Mesenchymal stem cell (in vitro differentiated cells and primary cell): ENCODE results near the gene MAPKBP1.

Source experiments
- DNase-seq: peaks from one replicate; pipeline ENCODE4 v3.0.0-alpha.2; 2013
- H2AFZ ChIP-seq: one replicate; pipeline ENCODE4 v1.6.1; 2013; ENCODE audit warnings: low read depth, mild to moderate bottlenecking, control low read depth, inconsistent platforms, low read length, moderate library complexity
- H2AK5ac ChIP-seq: 2 replicates; pipeline ENCODE4 v1.6.1; 2013; ENCODE audit warnings: low read length, moderate library complexity, mild to moderate bottlenecking, inconsistent platforms; ENCODE audit not compliant: severe bottlenecking
- H2BK120ac ChIP-seq: one replicate; pipeline ENCODE4 v1.6.1; 2013; ENCODE audit warnings: low read depth, mild to moderate bottlenecking, inconsistent platforms, low read length, moderate library complexity
- H2BK12ac ChIP-seq, 2 experiments: one replicate each; pipeline ENCODE4 v1.6.1; 2013; ENCODE audit warnings: inconsistent platforms in 2 of 2, low read length in 2 of 2, mild to moderate bottlenecking in 2 of 2, moderate library complexity in 2 of 2, control low read depth in 1 of 2
- H2BK15ac ChIP-seq: one replicate; pipeline ENCODE4 v1.6.1; 2013; ENCODE audit warnings: mild to moderate bottlenecking, low read depth, inconsistent platforms; ENCODE audit not compliant: poor library complexity, severe bottlenecking
- H2BK5ac ChIP-seq: 2 replicates; pipeline ENCODE4 v1.6.1; 2013; ENCODE audit warnings: low read depth, mild to moderate bottlenecking, low read length, control low read depth, inconsistent platforms; ENCODE audit not compliant: poor library complexity, severe bottlenecking
- H3K14ac ChIP-seq, 2 experiments: one replicate each; pipeline ENCODE4 v1.6.1; 2013; ENCODE audit warnings: inconsistent platforms in 2 of 2, low read length in 2 of 2, control low read depth in 1 of 2, mild to moderate bottlenecking in 1 of 2, moderate library complexity in 1 of 2
- H3K18ac ChIP-seq, 2 experiments: one replicate each; pipeline ENCODE4 v1.6.1; 2013; ENCODE audit warnings: inconsistent platforms in 2 of 2, low read length in 2 of 2, control low read depth in 1 of 2, low read depth in 1 of 2, mild to moderate bottlenecking in 1 of 2
- H3K23ac ChIP-seq, 2 experiments: one replicate each; pipeline ENCODE4 v1.6.1; 2013; ENCODE audit warnings: inconsistent platforms in 2 of 2, low read length in 2 of 2, mild to moderate bottlenecking in 2 of 2, moderate library complexity in 2 of 2, control low read depth in 1 of 2
- H3K27ac ChIP-seq: 2 replicates; pipeline ENCODE4 v1.5.1; 2013; ENCODE audit warnings: mild to moderate bottlenecking, moderate library complexity, low read length, control low read depth, inconsistent platforms; ENCODE audit not compliant: poor library complexity, severe bottlenecking
- H3K27me3 ChIP-seq, 2 experiments: 2 replicates each; pipeline versions ENCODE4 v1.6.1 to v1.7.0; 2013; ENCODE audit warnings: low read length in 2 of 2, mild to moderate bottlenecking in 2 of 2, moderate library complexity in 2 of 2, control low read depth in 1 of 2, inconsistent platforms in 1 of 2; ENCODE audit not compliant: control insufficient read depth in 1 of 2, insufficient read depth in 1 of 2
- H3K36me3 ChIP-seq, 2 experiments: 2 replicates each; pipeline versions ENCODE4 v1.6.1 to v1.7.0; 2013; ENCODE audit warnings: low read length in 2 of 2, control low read depth in 1 of 2, inconsistent platforms in 1 of 2, low read depth in 1 of 2, mild to moderate bottlenecking in 1 of 2; ENCODE audit not compliant: insufficient read depth in 2 of 2, control insufficient read depth in 1 of 2
- H3K4ac ChIP-seq, 2 experiments: one replicate each; pipeline ENCODE4 v1.6.1; 2013; ENCODE audit warnings: inconsistent platforms in 2 of 2, low read length in 2 of 2, mild to moderate bottlenecking in 2 of 2, moderate library complexity in 2 of 2, control low read depth in 1 of 2, low read depth in 1 of 2
- H3K4me1 ChIP-seq: 2 replicates; pipeline ENCODE4 v1.6.1; 2013; ENCODE audit warnings: low read depth, low read length, control low read depth; ENCODE audit not compliant: control insufficient read depth, insufficient read depth
- H3K4me2 ChIP-seq: 2 replicates; pipeline ENCODE4 v1.6.1; 2013; ENCODE audit warnings: low read length, mild to moderate bottlenecking, inconsistent platforms; ENCODE audit not compliant: poor library complexity, severe bottlenecking
- H3K4me3 ChIP-seq, 2 experiments: 2 replicates each; pipeline versions ENCODE4 v1.5.1 to v1.7.0; 2013; ENCODE audit warnings: low read length in 2 of 2, mild to moderate bottlenecking in 2 of 2, control low read depth in 1 of 2, low read depth in 1 of 2; ENCODE audit not compliant: insufficient read depth in 1 of 2
- H3K79me1 ChIP-seq: replicated peaks from 2 replicates; pipeline ENCODE4 v1.6.1; 2013; ENCODE audit warnings: mild to moderate bottlenecking, control low read depth, low read length, inconsistent platforms; ENCODE audit not compliant: poor library complexity, severe bottlenecking
- H3K9ac ChIP-seq: 2 replicates; pipeline ENCODE4 v1.7.0; 2013; ENCODE audit warnings: mild to moderate bottlenecking, low read length, moderate library complexity
- H3K9me3 ChIP-seq: 2 replicates; pipeline ENCODE4 v1.7.0; 2013; ENCODE audit warnings: mild to moderate bottlenecking, low read length; ENCODE audit not compliant: control insufficient read depth
- H4K8ac ChIP-seq: one replicate; pipeline ENCODE4 v1.6.1; 2013; ENCODE audit warnings: inconsistent platforms, mild to moderate bottlenecking, low read length, moderate library complexity
- H4K91ac ChIP-seq: one replicate; pipeline ENCODE4 v1.6.1; 2013; ENCODE audit warnings: mild to moderate bottlenecking, low read length, inconsistent platforms
- WGBS: methylation state at CpG from one replicate; pipeline ENCODE4 v1.1.7; 2013; ENCODE audit warnings: mixed read lengths; 5-methylcytosine and 5-hydroxymethylcytosine counted together

The MAPKBP1 gene

GRCh38 chr15:41817327-41817726, 43.0 kb downstream of the MAPKBP1 start:
- H2AFZ ChIP-seq = no peak overlapping the region
- no peak overlapping the region for H4K8ac ChIP-seq
- no peak overlapping the region for H2BK12ac ChIP-seq
- no peak overlapping the region for H2BK120ac ChIP-seq
- H3K36me3 ChIP-seq = peaks cover 88 to 97% of the 10 kb centered on the region in 2 experiments
- no peak overlapping the region for H2AK5ac ChIP-seq
- H3K4me2 ChIP-seq = no peak overlapping the region
- H3K18ac ChIP-seq = no peak overlapping the region
- no peak overlapping the region for H3K14ac ChIP-seq
- H3K27me3 ChIP-seq = no peaks in the 10 kb centered on the region
- no peak overlapping the region for H3K9ac ChIP-seq
- H3K9me3 ChIP-seq = no peaks in the 10 kb centered on the region
- H4K91ac ChIP-seq = no peak overlapping the region
- H3K23ac ChIP-seq = no peak overlapping the region
- DNase-seq = no peak
- no peak overlapping the region for H2BK5ac ChIP-seq
- H3K79me1 ChIP-seq = peaks cover 13% of the 10 kb centered on the region
- no peak overlapping the region for H3K4me3 ChIP-seq
- no peak overlapping the region for H3K27ac ChIP-seq
- no peak overlapping the region for H2BK15ac ChIP-seq
- 97% methylated on average over 14 of the region's 14 CpGs for whole genome bisulfite sequencing
- H3K4ac ChIP-seq = no peak overlapping the region
- H3K4me1 ChIP-seq = no peaks in the 10 kb centered on the region

GRCh38 chr15:41817781-41818180, 43.5 kb downstream of the MAPKBP1 start:
- Histone ChIP-seq H3K27me3 (no peaks in the 10 kb centered on the region), H3K18ac (no peak overlapping the region), H3K14ac (no peak overlapping the region), H2AFZ (no peak overlapping the region), H4K91ac (no peak overlapping the region), H3K4ac (no peak overlapping the region), H3K9ac (no peak overlapping the region), H3K79me1 (peaks cover 9% of the 10 kb centered on the region), H3K36me3 (peaks cover 88 to 97% of the 10 kb centered on the region in 2 experiments), H3K9me3 (no peaks in the 10 kb centered on the region), H3K4me2 (no peak overlapping the region), H2BK120ac (no peak overlapping the region), H3K4me1 (no peaks in the 10 kb centered on the region), H2AK5ac (no peak overlapping the region), H2BK12ac (no peak overlapping the region), H4K8ac (no peak overlapping the region), H3K4me3 (no peak overlapping the region), H3K23ac (no peak overlapping the region), H2BK5ac (no peak overlapping the region), H3K27ac (no peak overlapping the region), H2BK15ac (no peak overlapping the region)
- 100% methylated on average over 4 of the region's 6 CpGs for WGBS
- no peak for DNase-seq

- Histone ChIP-seq H3K23ac (no peak overlapping the region), H3K36me3 (peaks cover 91 to 98% of the 10 kb centered on the region in 2 experiments), H2BK12ac (no peak overlapping the region), H3K4me3 (no peak overlapping the region), H2BK5ac (no peak overlapping the region), H3K9ac (no peak overlapping the region), H3K27ac (no peak overlapping the region), H3K27me3 (no peaks in the 10 kb centered on the region), H3K79me1 (peaks cover 9% of the 10 kb centered on the region), H2BK120ac (no peak overlapping the region), H2BK15ac (no peak overlapping the region), H3K18ac (no peak overlapping the region), H3K4me2 (no peak overlapping the region), H4K8ac (no peak overlapping the region), H2AK5ac (no peak overlapping the region), H3K9me3 (no peaks in the 10 kb centered on the region), H3K4ac (no peak overlapping the region), H3K4me1 (peaks cover 2% of the 10 kb centered on the region), H3K14ac (no peak overlapping the region), H2AFZ (no peak overlapping the region), H4K91ac (no peak overlapping the region)
- WGBS = 90% methylated on average over 9 of the region's 9 CpGs
- DNase-seq = no peak
These were observed 45.3 kb downstream of the MAPKBP1 start for GRCh38 chr15:41819455-41820050.

GRCh38 chr15:41820791-41821423, 46.6 kb downstream of the MAPKBP1 start:
- H3K23ac ChIP-seq = no peak overlapping the region
- no peaks in the 10 kb centered on the region for H3K27me3 ChIP-seq
- WGBS = 94% methylated on average over 6 of the region's 6 CpGs

More at GRCh38 chr15:41820791-41821423, 46.6 kb downstream of the MAPKBP1 start:
- H3K79me1 ChIP-seq = peaks cover 1% of the 10 kb centered on the region
- H3K9me3 ChIP-seq = no peaks in the 10 kb centered on the region
- H2BK12ac ChIP-seq = no peak overlapping the region
- no peak overlapping the region for H3K4me3 ChIP-seq
- H2AFZ ChIP-seq = no peak overlapping the region
- H3K18ac ChIP-seq = no peak overlapping the region
- peaks cover 5% of the 10 kb centered on the region for H3K4me1 ChIP-seq
- no peak overlapping the region for H3K14ac ChIP-seq
- no peak overlapping the region for H4K8ac ChIP-seq
- H3K36me3 ChIP-seq = peaks cover 94% of the 10 kb centered on the region in 2 experiments
- H3K4ac ChIP-seq = no peak overlapping the region
- no peak overlapping the region for H2BK15ac ChIP-seq
- no peak for DNase-seq
- H3K27ac ChIP-seq = no peak overlapping the region
- no peak overlapping the region for H2AK5ac ChIP-seq
- no peak overlapping the region for H3K4me2 ChIP-seq
- no peak overlapping the region for H3K9ac ChIP-seq
- no peak overlapping the region for H2BK120ac ChIP-seq
- no peak overlapping the region for H2BK5ac ChIP-seq
- H4K91ac ChIP-seq = no peak overlapping the region
